ENCODE data around the gene COX5A. TPM values are rescaled to one million over a fixed set of nuclear protein-coding genes. Genes with fewer than 3 reads are reported as not detected.

COX5A gene
- total RNA-seq, 1 donor from 2014 or later: 134 TPM

GRCh38 chr15:74873756-74874424, 64.0 kb downstream of the COX5A start:
- H3K9me3 ChIP-seq: no peaks in the 10 kb centered on the region
- no peak for TF ChIP-seq CTCF (IDR thresholded peaks at IDR 0.05)
- intact Hi-C loops (cut with DNase I): no loop called here
- peaks cover 43% of the 10 kb centered on the region for H3K4me1 ChIP-seq
- peak overlapping the region; percentile 79 for H3K4me3 ChIP-seq
- no peaks in the 10 kb centered on the region for H3K27me3 ChIP-seq (ENCODE audit: low read depth)
- DNase-seq: peak; percentile 51
- peak overlapping the region; percentile 98 for H3K27ac ChIP-seq
- peak in 1 of 2 donors; percentile 27 for ATAC-seq
- H3K36me3 ChIP-seq: no peaks in the 10 kb centered on the region

GRCh38 chr15:74873036-74873755, 64.7 kb downstream of the COX5A start, which contains the start of gene SCAMP2:
Gene SCAMP2, minus strand, starts transcription at chr15:74873365. Its CDS starts 110 bp downstream, at chr15:74873255.
- Histone ChIP-seq H3K27ac (peak within 1 kb of the TSS; percentile 98), H3K36me3 (no peaks in the 10 kb centered on the region), H3K4me3 (peak within 1 kb of the TSS; percentile 79), H3K27me3 (ENCODE audit: low read depth) (no peaks in the 10 kb centered on the region), H3K9me3 (no peaks in the 10 kb centered on the region), H3K4me1 (peaks cover 50% of the 10 kb centered on the region)
- intact Hi-C loops (cut with DNase I): no loop called here
- peak; percentile 97 for DNase-seq
- ATAC-seq: peak; percentile 96 to 97
- TF ChIP-seq CTCF (IDR thresholded peaks at IDR 0.05): no peak

GRCh38 chr15:74872702-74873035, 65.2 kb downstream of the COX5A start:
- no peaks in the 10 kb centered on the region for H3K27me3 ChIP-seq (ENCODE audit: low read depth)
- H3K9me3 ChIP-seq: no peaks in the 10 kb centered on the region
- peak overlapping the region; percentile 98 for H3K27ac ChIP-seq
- ATAC-seq (no peak), DNase-seq (no peak)
- peaks cover 56% of the 10 kb centered on the region for H3K4me1 ChIP-seq
- H3K4me3 ChIP-seq: peak overlapping the region; percentile 79
- no peak for TF ChIP-seq CTCF (IDR thresholded peaks at IDR 0.05)
- no peaks in the 10 kb centered on the region for H3K36me3 ChIP-seq
- intact Hi-C loops (cut with DNase I): no loop called here

GRCh38 chr15:74870436-74871215, 67.2 kb downstream of the COX5A start:
- DNase-seq: no peak
- H3K4me3 ChIP-seq: peak overlapping the region; percentile 9
- TF ChIP-seq CTCF (IDR thresholded peaks at IDR 0.05): no peak
- H3K27me3 ChIP-seq (ENCODE audit: low read depth): no peaks in the 10 kb centered on the region
- ATAC-seq: no peak
- no peaks in the 10 kb centered on the region for H3K9me3 ChIP-seq
- H3K27ac ChIP-seq: peak overlapping the region; percentile 98
- H3K36me3 ChIP-seq: no peaks in the 10 kb centered on the region
- intact Hi-C loops (cut with DNase I): no loop called here
- peaks cover 72% of the 10 kb centered on the region for H3K4me1 ChIP-seq

Other genes starting within 250 kb of the COX5A start
- gene EDC3, start 242.0 kb downstream of the COX5A start, total RNA-seq: 30.5 TPM
- 0.38 TPM for gene CYP1A1, start 212.5 kb downstream of the COX5A start, total RNA-seq
- not detected for gene CYP1A2, start 189.2 kb downstream of the COX5A start, total RNA-seq
- gene CSK, start 156.0 kb downstream of the COX5A start, total RNA-seq: 83.8 TPM
- gene LMAN1L, start 125.2 kb downstream of the COX5A start, total RNA-seq: not detected
- not detected for gene CPLX3, start 111.4 kb downstream of the COX5A start, total RNA-seq
- gene ULK3, start 94.9 kb downstream of the COX5A start, total RNA-seq: 40.3 TPM
- 122 TPM for gene SCAMP2, start 64.7 kb downstream of the COX5A start, total RNA-seq
- gene MPI, start 48.0 kb downstream of the COX5A start, total RNA-seq: 29.4 TPM
- gene FAM219B, start 31.2 kb downstream of the COX5A start, total RNA-seq: 92.2 TPM
- 17.0 TPM for gene RPP25, start 18.7 kb upstream of the COX5A start, total RNA-seq
- gene SCAMP5, start 57.5 kb upstream of the COX5A start, total RNA-seq: 1.9 TPM
- 11.2 TPM for gene PPCDC, start 85.5 kb upstream of the COX5A start, total RNA-seq

Measured in lower lobe of right lung (tissue), 2 donors.